Measurements from ENCODE around the gene MPG. TPM values are rescaled to one million over a fixed set of nuclear protein-coding genes. Genes with fewer than 3 reads are reported as not detected.
"Not testable (repeated sequence)": the region's sequence is repeated elsewhere in the genome, so short reads cannot be mapped to it uniquely, and the experiment has no call there.

MPG gene, protein sequence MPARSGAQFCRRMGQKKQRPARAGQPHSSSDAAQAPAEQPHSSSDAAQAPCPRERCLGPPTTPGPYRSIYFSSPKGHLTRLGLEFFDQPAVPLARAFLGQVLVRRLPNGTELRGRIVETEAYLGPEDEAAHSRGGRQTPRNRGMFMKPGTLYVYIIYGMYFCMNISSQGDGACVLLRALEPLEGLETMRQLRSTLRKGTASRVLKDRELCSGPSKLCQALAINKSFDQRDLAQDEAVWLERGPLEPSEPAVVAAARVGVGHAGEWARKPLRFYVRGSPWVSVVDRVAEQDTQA
- 10 to 100 TPM; 46.8 to 94.4 (median 70.9) TPM for total RNA-seq

DNA sequence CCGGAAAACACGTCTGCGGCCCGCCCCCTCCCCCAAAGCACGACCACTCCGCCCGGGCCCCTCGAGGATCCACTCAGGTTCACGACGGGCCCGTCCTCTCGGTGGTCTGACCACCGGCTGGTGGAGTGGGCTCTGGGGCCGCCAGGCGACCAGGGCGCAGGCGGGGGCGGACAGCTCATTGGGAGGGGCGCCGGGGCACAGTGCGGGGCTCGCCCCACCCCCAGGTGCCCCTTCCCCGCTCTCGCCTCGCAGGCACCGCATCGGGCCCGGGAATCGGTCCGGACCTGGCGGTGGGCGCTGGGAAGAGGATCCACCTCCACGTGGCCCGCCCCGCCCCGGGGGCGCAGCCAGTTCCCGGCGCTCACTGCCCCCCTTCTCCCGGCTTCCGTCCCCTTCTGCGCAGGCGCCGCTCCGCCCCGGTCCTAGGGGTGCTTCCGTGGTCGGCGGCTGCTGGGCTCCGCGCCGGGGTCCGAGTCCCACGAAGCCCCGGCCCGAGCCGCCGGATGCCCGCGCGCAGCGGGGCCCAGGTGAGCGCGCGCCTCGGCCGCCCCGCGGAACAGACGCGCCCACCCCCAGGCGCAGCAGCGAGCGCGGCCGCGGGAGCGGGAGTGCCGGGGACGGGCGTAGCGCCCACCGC lies at the start of gene MPG:
Gene MPG, plus strand, starts transcription at position 419 of the 637 bp plus-strand sequence. Its CDS starts 85 bp downstream, at position 504.
- no CpG with 5 or more reads among the region's 83 CpGs for WGBS

DNA sequence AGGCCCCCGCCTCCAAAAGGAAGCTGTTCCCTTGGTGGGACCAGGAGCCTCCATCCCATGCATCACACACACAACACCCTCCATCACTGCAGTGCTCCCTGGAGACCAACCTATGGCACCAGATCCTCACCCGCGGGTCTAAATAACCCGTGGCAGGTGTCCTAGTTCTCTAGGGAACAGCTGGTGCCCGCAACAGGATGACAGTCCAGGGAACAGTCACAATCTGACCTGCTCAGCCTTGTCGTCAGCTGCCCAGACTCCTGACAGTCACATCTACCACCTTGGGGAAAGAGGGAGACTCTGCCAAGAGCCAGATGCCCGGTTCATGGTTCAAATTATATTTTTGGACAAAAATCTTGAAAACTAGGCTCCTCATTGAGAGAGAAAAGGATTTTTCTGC lies 47.4 kb upstream of the MPG start:
- H3K27ac ChIP-seq, H3K36me3 ChIP-seq: not testable (repeated sequence)
- 60% methylated on average over 1 of the region's 7 CpGs for WGBS

More for the DNA sequence above, at the start of gene MPG:
- H3K9me3 ChIP-seq, result no peaks in the 10 kb centered on the region
- H3K4me1 ChIP-seq, result peaks cover 63% of the 10 kb centered on the region
- DNase-seq (ENCODE audit: low spot score in 2 of 2), result peak; percentile 91
- TF ChIP-seq, protein P1, sequence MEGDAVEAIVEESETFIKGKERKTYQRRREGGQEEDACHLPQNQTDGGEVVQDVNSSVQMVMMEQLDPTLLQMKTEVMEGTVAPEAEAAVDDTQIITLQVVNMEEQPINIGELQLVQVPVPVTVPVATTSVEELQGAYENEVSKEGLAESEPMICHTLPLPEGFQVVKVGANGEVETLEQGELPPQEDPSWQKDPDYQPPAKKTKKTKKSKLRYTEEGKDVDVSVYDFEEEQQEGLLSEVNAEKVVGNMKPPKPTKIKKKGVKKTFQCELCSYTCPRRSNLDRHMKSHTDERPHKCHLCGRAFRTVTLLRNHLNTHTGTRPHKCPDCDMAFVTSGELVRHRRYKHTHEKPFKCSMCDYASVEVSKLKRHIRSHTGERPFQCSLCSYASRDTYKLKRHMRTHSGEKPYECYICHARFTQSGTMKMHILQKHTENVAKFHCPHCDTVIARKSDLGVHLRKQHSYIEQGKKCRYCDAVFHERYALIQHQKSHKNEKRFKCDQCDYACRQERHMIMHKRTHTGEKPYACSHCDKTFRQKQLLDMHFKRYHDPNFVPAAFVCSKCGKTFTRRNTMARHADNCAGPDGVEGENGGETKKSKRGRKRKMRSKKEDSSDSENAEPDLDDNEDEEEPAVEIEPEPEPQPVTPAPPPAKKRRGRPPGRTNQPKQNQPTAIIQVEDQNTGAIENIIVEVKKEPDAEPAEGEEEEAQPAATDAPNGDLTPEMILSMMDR (IDR thresholded peaks at IDR 0.05), result no peak
- TF ChIP-seq POLR2A (IDR thresholded peaks at IDR 0.05) (peak in 1 of 2 donors; percentile 49), POLR2AphosphoS5 (IDR thresholded peaks at IDR 0.05) (peak in 1 of 3 donors; percentile 52), EP300 (IDR thresholded peaks at IDR 0.05) (no peak)
- H3K4me3 ChIP-seq, result peak within 1 kb of the TSS; percentile 61
- H3K27ac ChIP-seq, result peak within 1 kb of the TSS; percentile 89
- peaks cover 19% of the 10 kb centered on the region for H3K36me3 ChIP-seq
- no peaks in the 10 kb centered on the region for H3K27me3 ChIP-seq

DNA sequence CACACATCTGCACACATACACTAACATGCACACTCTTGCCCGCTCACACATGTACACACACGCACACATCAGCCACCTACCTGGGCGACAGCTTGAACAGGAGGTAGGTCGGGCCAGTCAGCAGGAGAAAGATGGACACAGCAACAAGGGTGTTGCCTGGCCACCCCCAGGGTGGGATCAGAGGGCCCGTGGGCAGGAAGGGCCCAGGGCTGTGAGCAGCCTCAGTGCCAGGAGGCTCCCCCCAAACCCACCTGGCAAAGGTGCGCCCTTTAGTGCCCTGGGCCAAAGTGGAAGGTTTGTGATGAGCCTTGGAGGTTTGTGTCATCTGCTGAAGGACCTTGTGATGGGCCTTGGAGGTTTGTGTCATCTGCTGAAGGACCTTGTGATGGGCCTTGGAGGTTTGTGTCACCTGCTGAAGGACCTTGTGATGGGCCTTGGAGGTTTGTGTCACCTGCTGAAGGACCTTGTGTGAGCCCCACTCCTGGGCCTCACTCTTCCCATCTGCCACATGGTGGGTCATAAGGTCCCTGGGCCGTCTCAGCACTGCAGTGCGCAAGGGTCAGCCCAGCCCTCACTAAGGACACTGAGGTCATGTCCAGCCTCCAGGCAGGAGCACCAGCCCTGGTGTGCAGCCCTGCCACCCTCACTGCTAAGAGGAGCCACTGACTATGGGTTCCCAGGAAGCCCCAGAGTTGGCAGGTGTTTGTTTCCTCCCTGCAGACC lies 44.7 kb upstream of the MPG start:
- H3K27ac ChIP-seq; H3K27me3 ChIP-seq; H3K4me1 ChIP-seq; H3K4me3 ChIP-seq; H3K36me3 ChIP-seq; H3K9me3 ChIP-seq; DNase-seq (ENCODE audit: low spot score in 2 of 2): not testable (repeated sequence)
- WGBS, result 92% methylated on average over 2 of the region's 8 CpGs

More for the DNA sequence above, 47.4 kb upstream of the MPG start:
- not testable (repeated sequence) for H3K9me3 ChIP-seq; DNase-seq (ENCODE audit: low spot score in 2 of 2); H3K4me1 ChIP-seq; H3K27me3 ChIP-seq; H3K4me3 ChIP-seq

DNA sequence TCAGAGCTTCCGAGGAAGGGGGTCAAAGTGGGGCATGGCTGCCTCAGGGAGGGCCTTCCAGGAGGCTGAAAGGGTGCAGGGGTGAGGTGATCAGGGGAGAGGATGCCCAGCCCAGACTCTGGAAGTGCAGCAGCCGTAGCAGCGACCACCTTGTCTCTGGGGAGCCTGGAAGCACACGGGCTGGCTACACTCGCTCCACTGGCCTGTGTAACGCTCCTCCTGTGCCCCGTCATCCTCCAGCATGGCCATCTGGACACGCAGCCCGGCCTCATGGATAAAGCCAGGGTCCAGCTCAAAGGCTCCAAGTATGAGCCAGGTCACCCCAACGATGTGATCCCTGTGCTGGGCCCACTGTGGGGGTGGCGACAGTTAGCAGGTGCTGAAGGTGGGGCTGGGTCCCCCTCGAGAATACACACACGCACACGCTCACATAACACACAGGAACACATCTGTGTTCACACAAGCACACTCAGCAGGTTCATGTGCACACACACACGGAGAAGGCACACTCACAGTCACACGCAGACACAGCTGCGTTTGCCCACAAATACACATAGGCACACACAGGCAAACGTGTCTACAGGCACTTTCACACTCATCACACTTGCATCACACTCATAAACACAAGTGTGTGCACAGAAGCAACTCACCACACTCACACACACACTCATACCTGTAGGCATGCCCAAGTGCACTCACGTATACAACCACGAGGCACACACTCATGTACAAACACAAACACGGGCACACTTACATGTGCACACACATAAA lies 44.0 kb upstream of the MPG start:
- DNase-seq (ENCODE audit: low spot score in 2 of 2), result no peak
- Histone ChIP-seq H3K4me3 (no peak overlapping the region), H3K27ac (no peak overlapping the region), H3K27me3 (no peaks in the 10 kb centered on the region), H3K4me1 (no peaks in the 10 kb centered on the region), H3K9me3 (no peaks in the 10 kb centered on the region), H3K36me3 (no peaks in the 10 kb centered on the region)
- WGBS, result 87% methylated on average over 8 of the region's 21 CpGs
- TF ChIP-seq, protein P1 (IDR thresholded peaks at IDR 0.05), result no peak
- TF ChIP-seq EP300 (IDR thresholded peaks at IDR 0.05), result no peak

DNA sequence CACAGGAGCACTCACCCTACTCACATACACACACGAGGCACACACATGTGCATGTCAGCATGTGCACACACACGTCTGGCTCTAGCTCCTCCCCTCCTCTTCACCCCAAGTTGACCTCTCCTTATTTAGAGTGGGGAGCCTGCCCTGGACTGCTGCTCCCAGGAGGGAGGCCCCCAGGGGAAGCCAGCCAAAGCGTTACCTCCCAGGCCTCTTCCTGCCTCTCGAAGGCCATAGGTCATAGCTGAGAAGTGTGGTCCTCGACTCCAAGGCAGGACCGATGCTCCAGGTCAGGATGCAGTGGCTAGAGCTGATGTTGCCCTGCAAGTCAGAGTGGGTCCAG lies 43.4 kb upstream of the MPG start:
- TF ChIP-seq POLR2A (IDR thresholded peaks at IDR 0.05) (no peak), POLR2AphosphoS5 (IDR thresholded peaks at IDR 0.05) (no peak), EP300 (IDR thresholded peaks at IDR 0.05) (no peak)
- TF ChIP-seq, protein P1 (IDR thresholded peaks at IDR 0.05), result no peak
- H3K4me3 ChIP-seq, result no peak overlapping the region
- H3K27ac ChIP-seq, result no peak overlapping the region
- DNase-seq (ENCODE audit: low spot score in 2 of 2), result no peak
- no peaks in the 10 kb centered on the region for H3K36me3 ChIP-seq
- 59% methylated on average over 2 of the region's 6 CpGs for WGBS
- no peaks in the 10 kb centered on the region for H3K4me1 ChIP-seq
- H3K27me3 ChIP-seq, result no peaks in the 10 kb centered on the region
- no peaks in the 10 kb centered on the region for H3K9me3 ChIP-seq
